Peyer's patch (tissue), 4 donors: ENCODE results near the gene KRTAP9-2. TPM values are rescaled to one million over a fixed set of nuclear protein-coding genes. Genes with fewer than 3 reads are reported as not detected.
"Not testable (repeated sequence)": the region's sequence is repeated elsewhere in the genome, so short reads cannot be mapped to it uniquely, and the experiment has no call there.

ENCODE experiments used
- DNase-seq, 3 donors: peaks; one replicate each; pipeline ENCODE4 v3.0.0-alpha.2; 2017 to 2019
- H3K27ac ChIP-seq, 4 donors: fragments of 200-600 bp; sonication (generic); one replicate each; pipeline ENCODE4 v1.5.1; 2016 to 2019
- H3K27me3 ChIP-seq, 2 donors: fragments of 200-600 bp; sonication (generic); one replicate each; pipeline ENCODE4 v1.5.1; 2019
- H3K36me3 ChIP-seq, 3 donors: fragments of 200-600 bp; sonication (generic); one replicate each; pipeline ENCODE4 v1.5.1; 2016 to 2019
- H3K4me1 ChIP-seq, 4 donors: fragments of 200-600 bp; sonication (generic); one replicate each; pipeline ENCODE4 v1.5.1; 2016 to 2019
- H3K4me3 ChIP-seq, 4 donors: fragments of 200-600 bp; sonication (generic); 1 replicate in 3 of 4; 2 replicates in 1 of 4; pipeline ENCODE4 v1.5.1; 2016 to 2019; ENCODE audit warnings: mild to moderate bottlenecking in 1 of 4
- H3K9me3 ChIP-seq, 4 donors: fragments of 200-600 bp; sonication (generic); one replicate each; pipeline ENCODE4 v1.5.1; 2016 to 2019; ENCODE audit warnings: mild to moderate bottlenecking in 1 of 4
- POLR2A ChIP-seq, 2 donors: fragments of 450-650 bp; IDR thresholded peaks; one replicate each; pipeline ENCODE4 v1.5.1; 2017; ENCODE audit warnings: antibody characterized with exemption in 2 of 2, mild to moderate bottlenecking in 2 of 2, moderate library complexity in 2 of 2
- total RNA-seq, 4 donors: library from RNA; depleted of rRNA; stranded (reverse); fragments of >200 nt; gene quantifications; one replicate each; pipeline ENCODE4 v1.1.0, GENCODE V29; 2016
- TF ChIP-seq, protein P1 (sequence below), 6 experiments: fragments of 450-650 bp in 4 of 6; fragments of 200-600 bp in 2 of 6; sonication (generic) in 1 of 6; IDR thresholded peaks; one replicate each; pipeline ENCODE4 v1.5.1; 2017 to 2019; ENCODE audit warnings: antibody characterized with exemption in 6 of 6, mild to moderate bottlenecking in 3 of 6, moderate library complexity in 1 of 6

The KRTAP9-2 gene
- total RNA-seq, 4 donors from 2014 or later, result not detected

DNA sequence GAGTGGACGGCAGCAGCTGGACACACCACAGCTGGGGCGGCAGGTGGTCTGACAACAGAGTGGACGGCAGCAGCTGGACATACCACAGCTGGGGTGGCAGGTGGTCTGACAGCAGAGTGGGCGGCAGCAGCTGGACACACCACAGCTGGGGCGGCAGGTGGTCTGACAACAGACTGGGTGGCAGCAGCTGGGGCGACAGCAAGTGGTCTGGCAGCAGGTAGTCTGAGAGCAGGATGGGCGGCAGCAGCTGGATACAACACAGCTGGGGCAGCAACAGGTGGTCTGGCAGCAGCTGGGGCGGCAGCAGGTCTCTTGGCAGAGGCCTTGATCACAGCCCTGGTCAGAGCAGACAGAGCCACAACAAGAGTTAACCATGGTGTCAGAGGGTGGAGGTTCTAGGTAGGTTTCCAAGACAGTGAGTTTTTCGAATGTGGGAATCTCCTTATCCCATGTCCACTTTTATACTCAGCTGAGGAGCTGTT is 41.9 kb upstream of the KRTAP9-2 start, which contains the start of gene KRTAP4-1:
Gene KRTAP4-1, minus strand, starts transcription at position 432 of the 482 bp plus-strand sequence. Its CDS starts 57 bp downstream, at position 375.
- TF ChIP-seq, protein P1, sequence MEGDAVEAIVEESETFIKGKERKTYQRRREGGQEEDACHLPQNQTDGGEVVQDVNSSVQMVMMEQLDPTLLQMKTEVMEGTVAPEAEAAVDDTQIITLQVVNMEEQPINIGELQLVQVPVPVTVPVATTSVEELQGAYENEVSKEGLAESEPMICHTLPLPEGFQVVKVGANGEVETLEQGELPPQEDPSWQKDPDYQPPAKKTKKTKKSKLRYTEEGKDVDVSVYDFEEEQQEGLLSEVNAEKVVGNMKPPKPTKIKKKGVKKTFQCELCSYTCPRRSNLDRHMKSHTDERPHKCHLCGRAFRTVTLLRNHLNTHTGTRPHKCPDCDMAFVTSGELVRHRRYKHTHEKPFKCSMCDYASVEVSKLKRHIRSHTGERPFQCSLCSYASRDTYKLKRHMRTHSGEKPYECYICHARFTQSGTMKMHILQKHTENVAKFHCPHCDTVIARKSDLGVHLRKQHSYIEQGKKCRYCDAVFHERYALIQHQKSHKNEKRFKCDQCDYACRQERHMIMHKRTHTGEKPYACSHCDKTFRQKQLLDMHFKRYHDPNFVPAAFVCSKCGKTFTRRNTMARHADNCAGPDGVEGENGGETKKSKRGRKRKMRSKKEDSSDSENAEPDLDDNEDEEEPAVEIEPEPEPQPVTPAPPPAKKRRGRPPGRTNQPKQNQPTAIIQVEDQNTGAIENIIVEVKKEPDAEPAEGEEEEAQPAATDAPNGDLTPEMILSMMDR (IDR thresholded peaks at IDR 0.05), result no peak
- TF ChIP-seq POLR2A (IDR thresholded peaks at IDR 0.05), result no peak
- Histone ChIP-seq H3K36me3 (no peaks in the 10 kb centered on the region), H3K4me1 (peaks cover 0 to 6% (median 0%) of the 10 kb centered on the region in 4 donors), H3K27me3 (no peaks in the 10 kb centered on the region), H3K9me3 (no peaks in the 10 kb centered on the region), H3K27ac (no peak within 1 kb of the TSS), H3K4me3 (no peak within 1 kb of the TSS)
- DNase-seq, result no peak

GRCh38 chr17:41185001-41185400 is 41.4 kb upstream of the KRTAP9-2 start:
- DNase-seq, result no peak
- peaks cover 0 to 6% (median 0%) of the 10 kb centered on the region in 4 donors for H3K4me1 ChIP-seq
- H3K36me3 ChIP-seq, result no peaks in the 10 kb centered on the region
- no peaks in the 10 kb centered on the region for H3K27me3 ChIP-seq
- no peak for TF ChIP-seq POLR2A (IDR thresholded peaks at IDR 0.05)
- TF ChIP-seq, protein P1 (IDR thresholded peaks at IDR 0.05), result no peak
- no peak overlapping the region for H3K4me3 ChIP-seq
- no peak overlapping the region for H3K27ac ChIP-seq
- H3K9me3 ChIP-seq, result no peaks in the 10 kb centered on the region

- Histone ChIP-seq H3K36me3 (no peaks in the 10 kb centered on the region), H3K4me1 (peaks cover 0 to 6% (median 0%) of the 10 kb centered on the region in 4 donors), H3K27ac (no peak overlapping the region)
Observed at GRCh38 chr17:41186872-41187271, 39.6 kb upstream of the KRTAP9-2 start.

DNA sequence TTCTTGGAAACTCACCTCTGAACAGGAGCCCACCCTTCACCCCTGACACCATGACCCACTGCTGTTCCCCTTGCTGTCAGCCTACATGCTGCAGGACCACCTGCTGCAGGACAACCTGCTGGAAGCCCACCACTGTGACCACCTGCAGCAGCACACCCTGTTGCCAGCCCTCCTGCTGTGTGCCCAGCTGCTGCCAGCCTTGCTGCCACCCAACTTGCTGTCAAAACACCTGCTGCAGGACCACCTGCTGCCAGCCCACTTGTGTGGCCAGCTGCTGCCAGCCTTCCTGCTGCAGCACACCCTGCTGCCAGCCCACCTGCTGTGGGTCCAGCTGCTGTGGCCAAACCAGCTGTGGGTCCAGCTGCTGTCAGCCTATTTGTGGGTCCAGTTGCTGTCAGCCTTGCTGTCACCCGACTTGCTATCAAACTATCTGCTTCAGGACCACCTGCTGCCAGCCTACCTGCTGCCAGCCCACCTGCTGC is 36.6 kb upstream of the KRTAP9-2 start, which contains the start of gene KRTAP9-1:
Gene KRTAP9-1, plus strand, starts transcription at position 51 of the 482 bp plus-strand sequence. Its CDS starts 0 bp downstream, at position 51.
- H3K27ac ChIP-seq, H3K9me3 ChIP-seq, H3K4me3 ChIP-seq, H3K27me3 ChIP-seq, H3K36me3 ChIP-seq, H3K4me1 ChIP-seq, DNase-seq: not testable (repeated sequence)

More at GRCh38 chr17:41186872-41187271, 39.6 kb upstream of the KRTAP9-2 start:
- DNase-seq, result no peak
- TF ChIP-seq, protein P1 (IDR thresholded peaks at IDR 0.05), result no peak
- no peak for TF ChIP-seq POLR2A (IDR thresholded peaks at IDR 0.05)
- Histone ChIP-seq H3K27me3 (no peaks in the 10 kb centered on the region), H3K4me3 (no peak overlapping the region), H3K9me3 (no peaks in the 10 kb centered on the region)

DNA sequence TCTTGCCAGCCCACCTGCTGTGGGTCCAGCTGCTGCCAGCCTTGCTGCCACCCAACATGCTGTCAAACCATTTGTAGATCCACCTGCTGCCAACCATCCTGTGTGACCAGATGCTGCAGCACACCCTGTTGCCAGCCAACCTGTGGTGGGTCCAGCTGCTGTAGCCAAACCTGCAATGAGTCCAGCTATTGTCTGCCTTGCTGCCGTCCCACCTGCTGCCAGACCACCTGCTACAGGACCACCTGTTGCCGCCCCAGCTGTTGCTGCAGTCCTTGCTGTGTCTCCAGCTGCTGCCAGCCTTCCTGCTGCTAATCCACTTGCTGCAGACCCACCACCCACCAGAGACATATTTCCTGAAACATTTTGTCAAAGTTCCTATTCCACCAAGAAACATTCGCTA is 36.1 kb upstream of the KRTAP9-2 start:
- DNase-seq, result no peak
- Histone ChIP-seq H3K4me3 (no peak overlapping the region), H3K36me3 (no peaks in the 10 kb centered on the region), H3K27me3 (no peaks in the 10 kb centered on the region), H3K9me3 (no peaks in the 10 kb centered on the region), H3K27ac (no peak overlapping the region), H3K4me1 (no peaks in the 10 kb centered on the region)
- no peak for TF ChIP-seq POLR2A (IDR thresholded peaks at IDR 0.05)
- TF ChIP-seq, protein P1 (IDR thresholded peaks at IDR 0.05), result no peak

GRCh38 chr17:41196068-41196467 is 30.4 kb upstream of the KRTAP9-2 start:
- no peak for TF ChIP-seq POLR2A (IDR thresholded peaks at IDR 0.05)
- TF ChIP-seq, protein P1 (IDR thresholded peaks at IDR 0.05), result no peak
- Histone ChIP-seq H3K27ac (no peak overlapping the region), H3K4me3 (no peak overlapping the region), H3K9me3 (no peaks in the 10 kb centered on the region), H3K36me3 (no peaks in the 10 kb centered on the region), H3K27me3 (no peaks in the 10 kb centered on the region), H3K4me1 (no peaks in the 10 kb centered on the region)
- no peak for DNase-seq
